HepG2 (cell line): ENCODE data around the gene CD101. TPM values are rescaled to one million over a fixed set of nuclear protein-coding genes. Genes with fewer than 3 reads are reported as not detected.

Experiments used
- ATAC-seq: fragments of 200-7000 bp; cut with Tn5 transposase; 3 replicates; pipeline ENCODE4 v1.9.1; 2020; ENCODE audit warnings: mild to moderate bottlenecking, moderate library complexity
- BruUV-seq: library from RNA; stranded (reverse); fragments of 400-500 nt; replicated peaks from 2 replicates; lab custom pipeline; 2021; lab: Mats Ljungman, UMichigan
- CTCF ChIA-PET: fragments of 300-600 bp; formaldehyde crosslinking; extraction: SDS; loops from one replicate; lab custom pipeline; 2021; ENCODE audit warnings: low total read pairs, inconsistent platforms, low intra/inter-chr PET ratio; lab: Yijun Ruan, JAX
- POLR2A ChIA-PET: fragments of 350-600 bp; sonication (Branson Sonifier 250); formaldehyde crosslinking; loops from one replicate; lab custom pipeline; 2020; ENCODE audit warnings: antibody characterized with exemption, inconsistent platforms; lab: Yijun Ruan, JAX
- DNase-seq: peaks from one replicate; pipeline ENCODE4 v3.0.0-alpha.2; 2015; ENCODE audit warnings: low spot score
- FAIRE-seq: peaks from 3 replicates; lab custom pipeline; 2011; peaks lifted over from hg19 to GRCh38; lab: Jason Lieb, UNC
- H2AFZ ChIP-seq: one replicate; pipeline ENCODE4 v1.6.1; 2011; ENCODE audit warnings: low read length, inconsistent platforms
- H3K27ac ChIP-seq: fragments of 300-600 bp; 3 replicates; pipeline ENCODE4 v1.8.0; 2011; ENCODE audit warnings: mixed run types, mild to moderate bottlenecking, mixed read lengths, low read length, inconsistent platforms; ENCODE audit not compliant: insufficient read depth; ENCODE audit errors: extremely low read length
- H3K27me3 ChIP-seq, 2 experiments: fragments of 200-600 bp in 1 of 2; 2 replicates in 1 of 2; 3 replicates in 1 of 2; pipeline versions ENCODE4 v1.6.0 to v1.8.0; 2011; ENCODE audit warnings: low read length in 2 of 2, mild to moderate bottlenecking in 2 of 2, moderate library complexity in 2 of 2, inconsistent platforms in 1 of 2; ENCODE audit not compliant: insufficient read depth in 2 of 2, control insufficient read depth in 1 of 2
- H3K36me3 ChIP-seq, 2 experiments: fragments of 200-600 bp in 1 of 2; replicated peaks in 1 of 2; 2 replicates in 1 of 2; 3 replicates in 1 of 2; pipeline versions ENCODE4 v1.5.1 to v1.8.0; 2011; ENCODE audit warnings: low read length in 2 of 2, inconsistent platforms in 1 of 2; ENCODE audit not compliant: insufficient read depth in 2 of 2, control insufficient read depth in 1 of 2
- H3K4me1 ChIP-seq: 2 replicates; pipeline ENCODE4 v1.5.1; 2012; ENCODE audit warnings: low read length, inconsistent platforms; ENCODE audit not compliant: insufficient read depth
- H3K4me2 ChIP-seq: 2 replicates; pipeline ENCODE4 v1.6.0; 2011; ENCODE audit warnings: low read depth, low read length, inconsistent platforms
- H3K4me3 ChIP-seq, 3 experiments: fragments of 200-600 bp in 1 of 3; sonication (generic), shearing (Covaris generic) in 1 of 3; replicated peaks in 1 of 3; 2 replicates each; pipeline ENCODE4 v1.5.1; 2011 to 2016; ENCODE audit warnings: low read length in 3 of 3, inconsistent platforms in 2 of 3, low read depth in 2 of 3, mild to moderate bottlenecking in 2 of 3, control low read depth in 1 of 3, mixed read lengths in 1 of 3; ENCODE audit not compliant: insufficient read depth in 1 of 3
- H3K79me2 ChIP-seq: one replicate; pipeline ENCODE4 v1.6.1; 2011; ENCODE audit warnings: low read length, inconsistent platforms; ENCODE audit not compliant: insufficient read depth
- H3K9ac ChIP-seq: 2 replicates; pipeline ENCODE4 v1.6.0; 2011; ENCODE audit warnings: mild to moderate bottlenecking, low read depth, low read length, inconsistent platforms; ENCODE audit not compliant: insufficient read depth
- H3K9me3 ChIP-seq: 2 replicates; pipeline ENCODE4 v1.5.1; 2012; ENCODE audit warnings: mild to moderate bottlenecking, low read length
- H4K20me1 ChIP-seq: 2 replicates; pipeline ENCODE4 v1.6.0; 2011; ENCODE audit warnings: inconsistent platforms, mild to moderate bottlenecking, low read length, moderate library complexity; ENCODE audit not compliant: insufficient read depth
- ATAD3A ChIP-seq: sonication (generic); formaldehyde crosslinking; IDR thresholded peaks from 2 replicates; pipeline ENCODE4 v1.4.0; 2020; ENCODE audit warnings: missing genetic modification reagents
- DNMT3B ChIP-seq: conservative IDR thresholded peaks from 2 replicates; pipeline ENCODE4 v1.6.1; 2016; ENCODE audit warnings: missing biosample characterization, control low read depth
- JUNB ChIP-seq: sonication (generic); formaldehyde crosslinking; IDR thresholded peaks from 2 replicates; pipeline ENCODE4 v1.8.0; 2022; ENCODE audit warnings: missing genetic modification reagents, mild to moderate bottlenecking, borderline replicate concordance
- KDM2A ChIP-seq: sonication (generic); formaldehyde crosslinking; IDR thresholded peaks from 2 replicates; pipeline ENCODE4 v1.4.0; 2020; ENCODE audit warnings: low read depth, missing genetic modification reagents, borderline replicate concordance
- MED1 ChIP-seq: sonication (generic); formaldehyde crosslinking; IDR thresholded peaks from 2 replicates; pipeline ENCODE4 v1.4.0; 2020; ENCODE audit warnings: missing genetic modification reagents
- MIER3 ChIP-seq: IDR thresholded peaks from 2 replicates; pipeline ENCODE4 v1.6.1; 2016; ENCODE audit warnings: missing compliant biosample characterization, borderline replicate concordance
- PCBP2 ChIP-seq: fragments of 200-400 bp; formaldehyde crosslinking; optimal IDR thresholded peaks from 2 replicates; pipeline ENCODE3; 2018; ENCODE audit warnings: low read length, low read depth; ENCODE audit not compliant: poor library complexity, severe bottlenecking
- RELA ChIP-seq: sonication (generic); formaldehyde crosslinking; IDR thresholded peaks from 2 replicates; pipeline ENCODE4 v1.4.0; 2020; ENCODE audit warnings: missing genetic modification reagents
- ZNF33B ChIP-seq: sonication (generic); formaldehyde crosslinking; IDR thresholded peaks from 2 replicates; pipeline ENCODE4 v1.5.1; 2020; ENCODE audit warnings: mild to moderate bottlenecking, missing genetic modification reagents
- ZNF556 ChIP-seq: sonication (generic); formaldehyde crosslinking; IDR thresholded peaks from 2 replicates; pipeline ENCODE4 v1.4.0; 2020; ENCODE audit warnings: mild to moderate bottlenecking, missing genetic modification reagents, borderline replicate concordance
- WGBS: methylation state at CpG from one replicate; pipeline ENCODE4 v1.1.6; 2017; ENCODE audit warnings: low lambda C conversion rate; 5-methylcytosine and 5-hydroxymethylcytosine counted together
- in situ Hi-C: cut with HindIII; loops from 2 replicates; pipeline ENCODE4 v1.10.0; 2017; ENCODE audit warnings: low pct_unique_long_range_greater_than_20kb; ENCODE audit not compliant: extremely low pct_ligation_motif_present
- intact Hi-C: fragments of 100-400 bp; cut with micrococcal nuclease; formaldehyde crosslinking; loops from one replicate; pipeline ENCODE4 v1.10.0; 2022; ENCODE audit not compliant: unreplicated experiment
- polyA plus RNA-seq, 8 experiments: library from polyadenylated mRNA; depleted of rRNA in 3 of 8; stranded (reverse) in 7 of 8; unstranded in 1 of 8; fragments of >200 nt; fragmentation: Illumina TruSeq in 4 of 8; extraction: Trizol in 4 of 8; gene quantifications; 2 replicates each; pipeline versions ENCODE4 v1.2.1 to v1.2.3, GENCODE V29; 2011 to 2016; ENCODE audit warnings: low read depth in 4 of 8, missing spikeins in 1 of 8, mixed read lengths in 1 of 8; ENCODE audit not compliant: insufficient read depth in 1 of 8
- total RNA-seq, 5 experiments: library from RNA; depleted of rRNA; stranded (reverse); fragments of >200 nt; fragmentation: Illumina TruSeq; extraction: Trizol; gene quantifications; 2 replicates each; pipeline ENCODE4 v1.2.3, GENCODE V29; 2016; ENCODE audit warnings: low read depth in 1 of 5
- TF ChIP-seq, protein P1 (sequence below): sonication (generic); formaldehyde crosslinking; IDR thresholded peaks from 2 replicates; pipeline ENCODE4 v1.4.0; 2020; ENCODE audit warnings: missing genetic modification reagents, borderline replicate concordance
- TF ChIP-seq, protein P2 (sequence below): sonication (generic); formaldehyde crosslinking; conservative IDR thresholded peaks from 2 replicates; pipeline ENCODE4 v1.4.0; 2020; ENCODE audit warnings: missing genetic modification reagents
- TF ChIP-seq, protein P3 (sequence below): sonication (generic); formaldehyde crosslinking; IDR thresholded peaks from 2 replicates; pipeline ENCODE4 v1.8.1; 2023; ENCODE audit warnings: mild to moderate bottlenecking, missing genetic modification reagents, borderline replicate concordance

The CD101 gene
- total and polyA plus RNA-seq, 2 of the 13 experiments (the other 11 are each of a cell fraction or from before 2014, with no cell fraction given), result 0.05 to 0.09 TPM

DNA sequence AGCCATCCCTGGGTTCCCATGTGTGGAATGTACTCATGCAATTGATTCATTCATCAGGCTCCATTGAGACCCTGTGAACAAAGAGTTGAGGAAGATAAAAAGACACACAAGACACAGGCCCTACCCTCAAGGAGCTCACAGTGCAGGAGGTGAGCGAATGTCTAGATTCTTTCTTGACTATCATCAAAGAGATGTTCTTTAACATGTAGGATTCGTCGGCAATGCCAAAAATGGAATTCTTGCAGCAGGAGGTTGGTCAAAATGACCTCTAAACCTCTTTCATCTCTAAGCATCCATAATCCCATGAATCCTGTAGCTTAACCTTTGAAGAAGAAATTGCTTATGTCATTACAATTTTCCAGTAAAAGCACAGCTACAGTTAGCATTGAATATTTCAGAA, 30.7 kb downstream of the CD101 start:
- intact Hi-C loops, result no loop called here
- H3K79me2 ChIP-seq, result no peaks in the 10 kb centered on the region
- in situ Hi-C loops, result no loop called here
- POLR2A ChIA-PET, result no interaction called here
- 0 out of 5 replicates have a peak, but pooled peaks cover 0 to under 1% of the 10 kb centered on the region in 2 experiments for H3K27me3 ChIP-seq
- no peaks in the 10 kb centered on the region for H4K20me1 ChIP-seq
- H3K4me2 ChIP-seq, result no peak overlapping the region
- no peaks in the 10 kb centered on the region for H3K9me3 ChIP-seq
- FAIRE-seq (no peak), ATAC-seq (no peak), DNase-seq (no peak)
- H3K4me3 ChIP-seq, result no peak overlapping the region
- no peaks in the 10 kb centered on the region for H3K36me3 ChIP-seq
- no peaks in the 10 kb centered on the region for H3K4me1 ChIP-seq
- 21% methylated on average over 3 of the region's 3 CpGs for WGBS
- BruUV-seq, result no TSS peak
- CTCF ChIA-PET, result no interaction called here
- H3K9ac ChIP-seq, result no peak overlapping the region
- no peak overlapping the region for H2AFZ ChIP-seq
- TF ChIP-seq KDM2A, result no peak
- TF ChIP-seq MED1 (CRISPR knock-in tag), result no peak
- TF ChIP-seq PCBP2, result no peak
- TF ChIP-seq MIER3 (CRISPR knock-in tag), result no peak
- no peak overlapping the region for H3K27ac ChIP-seq

DNA sequence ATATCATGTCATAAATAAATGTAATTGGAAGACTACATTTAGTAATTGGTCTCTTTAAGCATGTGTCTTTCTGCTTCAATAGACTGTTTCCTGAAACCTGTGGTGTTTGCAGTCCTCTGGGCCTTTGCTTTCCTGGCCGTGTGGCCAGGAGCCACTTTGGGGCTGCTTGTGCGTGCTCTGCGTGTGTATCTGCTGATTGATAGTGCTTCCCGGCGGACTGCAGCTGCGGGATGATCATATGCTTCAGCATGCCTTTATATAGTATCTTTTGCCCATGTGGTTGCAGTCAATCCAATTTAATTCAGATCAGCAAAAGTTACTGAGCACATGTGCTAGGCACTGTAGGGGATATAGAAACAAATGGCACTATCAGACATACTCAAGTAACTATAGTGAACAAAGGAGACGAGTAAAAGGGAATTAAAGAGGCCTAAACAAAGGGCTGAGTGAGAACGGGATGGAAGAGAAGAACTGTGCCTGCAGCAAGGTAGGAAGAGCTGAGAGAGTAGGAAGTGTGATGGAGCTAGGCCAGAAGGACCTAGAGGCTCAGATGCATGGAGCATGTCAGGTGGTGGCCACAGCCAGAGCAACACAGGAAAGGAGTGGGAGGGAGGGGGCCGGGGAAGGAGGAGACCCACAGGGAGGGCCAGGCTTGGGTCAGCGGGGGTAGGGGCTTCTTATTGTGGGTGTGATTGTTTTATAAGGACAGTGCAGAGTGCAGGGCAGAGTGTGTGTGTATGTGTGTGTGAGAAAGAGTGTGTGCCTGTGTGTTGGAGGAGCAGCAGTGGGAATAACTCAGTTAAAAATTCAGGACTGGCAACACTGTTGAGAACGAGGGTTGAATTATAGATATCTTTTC, 31.4 kb downstream of the CD101 start:
- intact Hi-C loops (no loop called here), in situ Hi-C loops (no loop called here)
- ChIA-PET CTCF (no interaction called here), POLR2A (no interaction called here)
- H3K9me3 ChIP-seq, result no peaks in the 10 kb centered on the region
- no peak overlapping the region for H3K4me3 ChIP-seq
- no peak overlapping the region for H3K9ac ChIP-seq
- no peaks in the 10 kb centered on the region for H3K79me2 ChIP-seq
- FAIRE-seq (no peak), DNase-seq (no peak), ATAC-seq (no peak)
- H3K4me1 ChIP-seq, result no peaks in the 10 kb centered on the region
- BruUV-seq, result no TSS peak
- H3K27ac ChIP-seq, result no peak overlapping the region
- WGBS, result 33% methylated on average over 11 of the region's 11 CpGs
- H3K36me3 ChIP-seq, result no peaks in the 10 kb centered on the region
- no peak overlapping the region for H3K4me2 ChIP-seq
- H4K20me1 ChIP-seq, result no peaks in the 10 kb centered on the region
- H3K27me3 ChIP-seq, result no peaks in the 10 kb centered on the region
- H2AFZ ChIP-seq, result no peak overlapping the region
- TF ChIP-seq RELA (CRISPR knock-in tag), result no peak
- no peak for TF ChIP-seq ATAD3A
- TF ChIP-seq, protein P1, sequence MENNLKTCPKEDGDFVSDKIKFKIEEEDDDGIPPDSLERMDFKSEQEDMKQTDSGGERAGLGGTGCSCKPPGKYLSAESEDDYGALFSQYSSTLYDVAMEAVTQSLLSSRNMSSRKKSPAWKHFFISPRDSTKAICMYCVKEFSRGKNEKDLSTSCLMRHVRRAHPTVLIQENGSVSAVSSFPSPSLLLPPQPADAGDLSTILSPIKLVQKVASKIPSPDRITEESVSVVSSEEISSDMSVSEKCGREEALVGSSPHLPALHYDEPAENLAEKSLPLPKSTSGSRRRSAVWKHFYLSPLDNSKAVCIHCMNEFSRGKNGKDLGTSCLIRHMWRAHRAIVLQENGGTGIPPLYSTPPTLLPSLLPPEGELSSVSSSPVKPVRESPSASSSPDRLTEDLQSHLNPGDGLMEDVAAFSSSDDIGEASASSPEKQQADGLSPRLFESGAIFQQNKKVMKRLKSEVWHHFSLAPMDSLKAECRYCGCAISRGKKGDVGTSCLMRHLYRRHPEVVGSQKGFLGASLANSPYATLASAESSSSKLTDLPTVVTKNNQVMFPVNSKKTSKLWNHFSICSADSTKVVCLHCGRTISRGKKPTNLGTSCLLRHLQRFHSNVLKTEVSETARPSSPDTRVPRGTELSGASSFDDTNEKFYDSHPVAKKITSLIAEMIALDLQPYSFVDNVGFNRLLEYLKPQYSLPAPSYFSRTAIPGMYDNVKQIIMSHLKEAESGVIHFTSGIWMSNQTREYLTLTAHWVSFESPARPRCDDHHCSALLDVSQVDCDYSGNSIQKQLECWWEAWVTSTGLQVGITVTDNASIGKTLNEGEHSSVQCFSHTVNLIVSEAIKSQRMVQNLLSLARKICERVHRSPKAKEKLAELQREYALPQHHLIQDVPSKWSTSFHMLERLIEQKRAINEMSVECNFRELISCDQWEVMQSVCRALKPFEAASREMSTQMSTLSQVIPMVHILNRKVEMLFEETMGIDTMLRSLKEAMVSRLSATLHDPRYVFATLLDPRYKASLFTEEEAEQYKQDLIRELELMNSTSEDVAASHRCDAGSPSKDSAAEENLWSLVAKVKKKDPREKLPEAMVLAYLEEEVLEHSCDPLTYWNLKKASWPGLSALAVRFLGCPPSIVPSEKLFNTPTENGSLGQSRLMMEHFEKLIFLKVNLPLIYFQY (CRISPR knock-in tag), result no peak
- no peak for TF ChIP-seq DNMT3B (CRISPR knock-in tag)
- TF ChIP-seq, protein P2, sequence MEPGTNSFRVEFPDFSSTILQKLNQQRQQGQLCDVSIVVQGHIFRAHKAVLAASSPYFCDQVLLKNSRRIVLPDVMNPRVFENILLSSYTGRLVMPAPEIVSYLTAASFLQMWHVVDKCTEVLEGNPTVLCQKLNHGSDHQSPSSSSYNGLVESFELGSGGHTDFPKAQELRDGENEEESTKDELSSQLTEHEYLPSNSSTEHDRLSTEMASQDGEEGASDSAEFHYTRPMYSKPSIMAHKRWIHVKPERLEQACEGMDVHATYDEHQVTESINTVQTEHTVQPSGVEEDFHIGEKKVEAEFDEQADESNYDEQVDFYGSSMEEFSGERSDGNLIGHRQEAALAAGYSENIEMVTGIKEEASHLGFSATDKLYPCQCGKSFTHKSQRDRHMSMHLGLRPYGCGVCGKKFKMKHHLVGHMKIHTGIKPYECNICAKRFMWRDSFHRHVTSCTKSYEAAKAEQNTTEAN (CRISPR knock-in tag), result no peak
- TF ChIP-seq, protein P3, sequence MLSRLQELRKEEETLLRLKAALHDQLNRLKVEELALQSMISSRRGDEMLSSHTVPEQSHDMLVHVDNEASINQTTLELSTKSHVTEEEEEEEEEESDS (CRISPR knock-in tag), result no peak
- no peak for TF ChIP-seq ZNF556 (CRISPR knock-in tag)
- TF ChIP-seq ZNF33B, result no peak
- no peak for TF ChIP-seq JUNB (CRISPR knock-in tag)
